H1 (cell line): Measurements from ENCODE around the gene SPIB. TPM values are rescaled to one million over a fixed set of nuclear protein-coding genes. Genes with fewer than 3 reads are reported as not detected.

ENCODE experiments used
- EZH2 ChIP-seq: fragments of 200-600 bp; sonication (generic); IDR thresholded peaks from 2 replicates; pipeline ENCODE4 v1.7.1; 2012; ENCODE audit warnings: low read depth, mild to moderate bottlenecking, moderate library complexity, low read length, inconsistent platforms; ENCODE audit not compliant: severe bottlenecking
- polyA plus RNA-seq, 7 experiments: library from polyadenylated mRNA; depleted of rRNA in 3 of 7; stranded (reverse) in 5 of 7; unstranded in 2 of 7; fragments of >200 nt in 5 of 7; fragments of 200-250 nt in 2 of 7; gene quantifications; 1 replicate in 5 of 7; 2 replicates in 1 of 7; 4 replicates in 1 of 7; pipeline versions ENCODE4 v1.2.1 to v1.2.3, GENCODE V29; 2011 to 2013; ENCODE audit warnings: missing spikeins in 2 of 7, mixed read lengths in 2 of 7
- total RNA-seq: library from RNA; stranded (reverse); fragmentation: NEBNext Ultra II Directional; extraction: Animal tissue kit (Norgen Biotek cat#: 25700); gene quantifications from 2 replicates; pipeline ENCODE4 v1.2.1, GENCODE V29; 2021

SPIB gene
- total and polyA plus RNA-seq, 2 of the 8 experiments (the other 6 are each of a cell fraction or from before 2014, with no cell fraction given) = 11.1 to 17.4 TPM

DNA sequence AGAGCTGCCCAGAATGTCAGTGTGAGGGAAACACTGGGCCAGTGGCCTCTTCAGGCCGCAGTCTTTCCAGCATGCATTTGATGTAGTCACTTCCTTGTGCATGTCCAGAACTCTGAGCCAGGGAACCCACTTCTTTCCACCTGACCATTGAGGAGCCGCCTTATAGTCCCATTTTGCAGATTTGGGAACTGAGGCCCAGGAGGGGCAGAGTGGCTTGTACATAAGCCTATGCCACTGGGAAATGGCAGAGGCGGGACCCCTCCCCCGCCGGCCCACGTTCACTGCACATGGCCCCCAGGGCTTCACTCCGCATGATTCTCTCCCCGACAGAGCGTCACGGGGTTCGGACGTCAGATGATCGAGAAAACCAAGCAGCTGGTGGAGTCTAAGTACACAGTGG lies 5.6 kb upstream of the SPIB start (continued):
- no peak for TF ChIP-seq EZH2
